Head of caudate nucleus (tissue), 42 donors: Measurements from ENCODE around the gene NUP214.
A peak's percentile ranks its signal among the peaks of the same experiment; 100 is the strongest.
"Not testable (repeated sequence)": the region's sequence is repeated elsewhere in the genome, so short reads cannot be mapped to it uniquely, and the experiment has no call there.

Experiments
- DNase-seq, 42 donors: peaks; one replicate each; pipeline versions ENCODE4 v3.0.0 to v3.0.0-alpha.2; 2020 to 2021; ENCODE audit warnings: mixed read lengths in 7 of 42
- intact Hi-C: fragments of 100-400 bp; cut with DNase I; formaldehyde crosslinking; loops from one replicate; pipeline ENCODE4 v1.15.0; 2022

The NUP214 gene

GRCh38 chr9:131238402-131239021 is 113.1 kb downstream of the NUP214 start:
- peak in 13 of 42 donors; percentile 12 to 56 (median 31) for DNase-seq

GRCh38 chr9:131239161-131239975 is 114.0 kb downstream of the NUP214 start:
- DNase-seq: peak in 1 of 42 donors; percentile 26
- intact Hi-C loops: no loop called here

More at GRCh38 chr9:131238402-131239021, 113.1 kb downstream of the NUP214 start:
- intact Hi-C loops: no loop called here

GRCh38 chr9:131240047-131240921 is 114.9 kb downstream of the NUP214 start:
- intact Hi-C loops: no loop called here

GRCh38 chr9:131244331-131244730 is 118.9 kb downstream of the NUP214 start:
- intact Hi-C loops: not testable (repeated sequence)
- peak in 1 of 42 donors; percentile 30 for DNase-seq

More at GRCh38 chr9:131240047-131240921, 114.9 kb downstream of the NUP214 start:
- peak in 1 of 42 donors; percentile 12 for DNase-seq

- intact Hi-C loops: no loop called here
These were observed 121.2 kb downstream of the NUP214 start for GRCh38 chr9:131246618-131247017.

GRCh38 chr9:131252120-131252519 is 126.7 kb downstream of the NUP214 start:
- peak in 1 of 42 donors; percentile 51 for DNase-seq
- intact Hi-C loops: no loop called here

More at GRCh38 chr9:131246618-131247017, 121.2 kb downstream of the NUP214 start:
- DNase-seq: no peak

GRCh38 chr9:131253891-131254491 is 128.6 kb downstream of the NUP214 start:
- DNase-seq: peak in 24 of 42 donors; percentile 35 to 75 (median 54)
- intact Hi-C loops: no loop called here

GRCh38 chr9:131254626-131255025 is 129.2 kb downstream of the NUP214 start:
- intact Hi-C loops: no loop called here
- no peak for DNase-seq

GRCh38 chr9:131255676-131256197 is 130.4 kb downstream of the NUP214 start:
- DNase-seq: no peak
- intact Hi-C loops: no loop called here

GRCh38 chr9:131257266-131258025 is 132.1 kb downstream of the NUP214 start:
- intact Hi-C loops: no loop called here
- DNase-seq: peak in 1 of 42 donors; percentile 2

- intact Hi-C loops: no loop called here
These were observed 132.8 kb downstream of the NUP214 start for GRCh38 chr9:131258186-131258585.

GRCh38 chr9:131258698-131259431 is 133.5 kb downstream of the NUP214 start:
- peak in 1 of 42 donors; percentile 1 for DNase-seq
- intact Hi-C loops: no loop called here

More at GRCh38 chr9:131258186-131258585, 132.8 kb downstream of the NUP214 start:
- DNase-seq: peak in 1 of 42 donors; percentile 2

GRCh38 chr9:131259432-131259898 is 134.1 kb downstream of the NUP214 start:
- peak in 1 of 42 donors; percentile 1 for DNase-seq
- intact Hi-C loops: no loop called here

- DNase-seq: no peak
- intact Hi-C loops: no loop called here
These were observed 134.7 kb downstream of the NUP214 start for GRCh38 chr9:131259916-131260597.

GRCh38 chr9:131260751-131261452 is 135.5 kb downstream of the NUP214 start:
- DNase-seq: no peak
- intact Hi-C loops: no loop called here
